Activated CD8-positive, alpha-beta memory T cell treated with anti-CD3 and anti-CD28 coated beads for 1 hour (primary cell): ENCODE results near the gene IL26.

Source experiments
- DNase-seq, 2 donors: peaks; one replicate each; pipeline ENCODE4 v3.0.0-alpha.2; 2020; ENCODE audit warnings: low read depth in 1 of 2; ENCODE audit errors: extremely low read depth in 1 of 2

Gene IL26, protein sequence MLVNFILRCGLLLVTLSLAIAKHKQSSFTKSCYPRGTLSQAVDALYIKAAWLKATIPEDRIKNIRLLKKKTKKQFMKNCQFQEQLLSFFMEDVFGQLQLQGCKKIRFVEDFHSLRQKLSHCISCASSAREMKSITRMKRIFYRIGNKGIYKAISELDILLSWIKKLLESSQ

DNA sequence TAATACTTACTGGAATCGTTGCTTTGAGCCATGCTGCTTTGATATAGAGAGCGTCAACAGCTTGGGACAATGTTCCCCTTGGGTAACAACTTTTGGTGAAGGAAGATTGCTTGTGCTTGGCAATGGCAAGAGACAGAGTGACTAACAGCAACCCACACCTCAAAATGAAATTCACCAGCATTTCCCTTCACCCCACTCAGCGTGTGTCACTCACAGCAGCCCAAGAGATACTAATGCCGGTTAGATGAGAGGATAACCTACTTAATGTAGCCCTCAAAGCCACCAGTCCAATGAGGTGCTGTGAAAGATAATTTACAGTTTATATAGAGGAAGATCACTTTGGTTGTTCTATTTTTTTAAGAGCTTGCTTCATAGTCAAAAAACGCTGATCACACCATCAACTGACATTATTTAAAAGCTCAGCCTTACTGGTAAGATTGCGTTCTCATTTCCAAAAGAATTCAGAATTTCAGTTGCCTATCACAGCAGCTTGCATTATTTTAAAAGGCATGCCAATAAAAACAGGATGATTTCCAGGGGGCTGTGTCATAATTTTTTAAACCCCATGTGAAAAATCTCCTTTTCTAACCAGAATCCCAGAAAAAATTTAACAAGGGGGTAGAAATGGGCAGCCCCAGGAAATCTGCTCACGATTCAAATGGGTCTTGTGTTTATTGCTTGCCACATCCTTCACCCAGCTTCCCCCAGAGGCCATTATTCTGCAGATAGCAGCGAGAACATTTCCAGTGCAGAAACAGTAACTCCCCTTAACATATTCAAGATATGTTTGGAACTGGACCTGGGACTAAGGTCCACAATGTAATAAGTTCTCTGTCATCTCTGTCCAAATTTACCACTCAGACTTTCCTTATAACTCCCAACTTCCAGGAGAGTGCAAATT lies at the start of gene IL26:
Gene IL26 (minus strand): TSS at position 235 of the 901 bp plus-strand sequence. CDS start 54 bp downstream, at position 181.
- no peak for DNase-seq

DNA sequence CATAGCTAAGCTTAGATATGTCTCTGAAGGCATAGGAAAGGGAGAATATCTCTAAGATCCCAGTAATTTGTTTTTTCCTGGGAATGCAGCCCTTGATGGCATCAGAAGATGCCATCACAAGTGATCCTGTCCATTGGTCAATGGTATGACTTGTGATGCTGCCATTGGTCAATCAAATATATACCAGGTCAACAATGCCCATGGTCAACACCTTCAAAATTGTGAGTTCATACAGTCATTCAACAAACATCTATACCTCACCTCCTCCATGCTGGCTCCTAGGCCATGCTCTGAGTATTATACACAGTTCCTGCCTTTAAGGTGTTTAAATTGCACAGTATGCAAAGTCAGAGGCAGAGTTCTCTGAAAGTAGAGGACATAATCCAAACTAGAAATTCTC lies 47.1 kb upstream of the IL26 start:
- DNase-seq = no peak

DNA sequence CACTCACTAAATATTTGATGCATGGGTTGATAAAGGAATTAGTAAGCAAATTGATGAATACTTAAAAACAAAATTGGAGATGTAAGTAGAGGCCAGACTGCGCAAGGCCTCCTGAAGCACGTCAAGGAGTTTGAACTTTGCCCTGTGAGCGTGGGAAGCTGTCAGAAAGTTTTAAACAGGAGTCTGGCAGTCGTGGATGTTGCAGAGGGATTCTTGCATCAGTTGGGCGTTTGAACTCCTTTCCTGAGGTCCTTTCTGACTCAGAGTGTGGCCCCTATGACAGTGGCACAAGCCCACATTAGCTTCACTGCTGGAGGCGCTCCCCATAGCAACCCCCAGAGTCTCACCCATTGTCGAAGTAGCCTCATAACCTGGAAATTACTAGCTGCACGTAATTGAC lies 45.7 kb upstream of the IL26 start:
- no peak for DNase-seq

- DNase-seq = no peak
Observed at GRCh38 chr12:68270358-68270757, 44.7 kb upstream of the IL26 start.

- no peak for DNase-seq
Observed at GRCh38 chr12:68269779-68270178, 44.2 kb upstream of the IL26 start.

- DNase-seq = no peak
Observed at GRCh38 chr12:68268967-68269366, 43.4 kb upstream of the IL26 start.

- DNase-seq = no peak
Observed at GRCh38 chr12:68267892-68268396, 42.3 kb upstream of the IL26 start.

GRCh38 chr12:68264857-68265256 lies 39.2 kb upstream of the IL26 start:
- DNase-seq = no peak

- DNase-seq = no peak
Observed at GRCh38 chr12:68264158-68264855, 38.7 kb upstream of the IL26 start.

- DNase-seq = no peak
Observed at GRCh38 chr12:68263366-68263765, 37.8 kb upstream of the IL26 start.

- no peak for DNase-seq
Observed at GRCh38 chr12:68261896-68262295, 36.3 kb upstream of the IL26 start.

DNA sequence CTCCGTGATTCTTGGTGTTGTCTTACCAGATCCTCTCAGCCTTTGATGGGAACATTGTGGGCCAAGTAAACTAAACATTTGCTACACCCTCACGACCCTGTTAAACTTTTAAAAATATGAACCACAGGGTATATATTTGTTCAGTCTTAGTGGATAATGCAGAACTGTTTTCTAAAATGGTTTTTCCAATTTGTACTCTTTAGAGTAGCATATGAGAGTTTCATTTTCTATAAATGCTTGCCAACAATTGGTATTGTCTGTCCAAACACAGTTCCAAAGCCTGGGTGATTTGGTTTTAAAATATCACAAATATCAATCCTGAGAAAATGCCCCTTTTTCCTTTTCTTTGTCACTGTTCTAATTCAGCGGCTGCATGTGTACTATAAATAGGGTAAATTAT lies 34.5 kb upstream of the IL26 start:
- no peak for DNase-seq

- DNase-seq = no peak
Observed at GRCh38 chr12:68259318-68259940, 33.8 kb upstream of the IL26 start.

DNA sequence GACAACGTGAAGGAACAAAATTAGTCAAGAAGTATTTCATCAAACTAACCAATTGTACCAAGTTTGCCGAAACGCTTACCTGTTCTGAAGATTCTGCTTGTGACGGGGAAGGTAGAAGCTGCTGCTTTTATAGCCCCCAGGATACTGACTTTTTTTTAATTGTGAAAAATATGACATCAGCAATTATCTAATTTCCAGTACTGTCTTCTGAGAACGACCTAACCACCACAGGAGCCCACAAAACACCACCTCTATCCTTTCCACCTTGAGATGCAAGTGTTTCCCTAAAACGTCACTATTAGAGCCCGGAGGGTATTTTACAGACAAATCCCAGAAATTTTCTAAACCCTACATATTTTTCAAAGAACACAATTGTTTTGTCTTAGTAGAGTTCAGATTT lies 27.9 kb upstream of the IL26 start, which contains the start of gene IL22:
Gene IL22 (minus strand): TSS at position 101 of the 400 bp plus-strand sequence. CDS start 156 bp downstream, outside the sequence.
- no peak for DNase-seq

- no peak for DNase-seq
Observed at GRCh38 chr12:68252077-68252476, 26.5 kb upstream of the IL26 start.

DNA sequence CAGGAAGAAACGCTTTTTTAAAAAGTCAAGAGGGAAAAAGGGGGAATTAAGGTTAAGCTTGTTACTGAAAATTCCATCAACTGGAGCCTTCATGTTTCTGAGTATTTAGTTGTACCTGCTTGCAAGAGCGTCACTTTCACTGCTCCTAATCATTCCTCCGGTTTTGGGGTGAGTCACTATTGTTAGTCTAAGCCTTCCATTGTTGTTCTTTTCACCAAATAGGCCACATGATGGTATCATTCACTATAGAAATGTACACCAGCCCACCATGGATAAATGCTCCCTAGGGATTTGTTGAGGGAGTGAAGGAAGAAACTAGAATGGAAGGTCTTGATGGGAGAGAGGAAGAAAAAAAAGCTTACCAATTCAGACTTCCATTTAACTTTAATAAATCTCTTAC lies 24.8 kb upstream of the IL26 start:
- DNase-seq = no peak

DNA sequence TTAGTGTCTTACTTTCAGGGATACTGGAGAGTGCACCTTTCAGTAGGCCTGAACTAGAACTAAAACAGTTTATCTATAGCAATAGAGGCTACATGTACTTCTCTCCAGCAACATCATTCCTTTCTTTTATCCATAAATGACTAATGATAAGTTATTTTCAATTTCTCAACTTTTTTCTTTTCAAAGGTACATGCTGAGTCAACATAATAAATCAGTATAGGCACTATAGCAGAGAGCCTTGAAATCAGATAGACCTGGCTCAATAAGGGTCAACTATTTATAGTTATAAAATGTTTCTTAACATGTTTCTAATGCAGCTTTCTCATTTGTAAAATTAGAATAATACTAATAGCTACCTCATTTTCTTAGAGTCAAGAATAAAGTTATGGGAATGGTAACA lies 22.2 kb upstream of the IL26 start:
- DNase-seq = no peak

- DNase-seq = no peak
Observed at GRCh38 chr12:68246350-68246749, 20.7 kb upstream of the IL26 start.

DNA sequence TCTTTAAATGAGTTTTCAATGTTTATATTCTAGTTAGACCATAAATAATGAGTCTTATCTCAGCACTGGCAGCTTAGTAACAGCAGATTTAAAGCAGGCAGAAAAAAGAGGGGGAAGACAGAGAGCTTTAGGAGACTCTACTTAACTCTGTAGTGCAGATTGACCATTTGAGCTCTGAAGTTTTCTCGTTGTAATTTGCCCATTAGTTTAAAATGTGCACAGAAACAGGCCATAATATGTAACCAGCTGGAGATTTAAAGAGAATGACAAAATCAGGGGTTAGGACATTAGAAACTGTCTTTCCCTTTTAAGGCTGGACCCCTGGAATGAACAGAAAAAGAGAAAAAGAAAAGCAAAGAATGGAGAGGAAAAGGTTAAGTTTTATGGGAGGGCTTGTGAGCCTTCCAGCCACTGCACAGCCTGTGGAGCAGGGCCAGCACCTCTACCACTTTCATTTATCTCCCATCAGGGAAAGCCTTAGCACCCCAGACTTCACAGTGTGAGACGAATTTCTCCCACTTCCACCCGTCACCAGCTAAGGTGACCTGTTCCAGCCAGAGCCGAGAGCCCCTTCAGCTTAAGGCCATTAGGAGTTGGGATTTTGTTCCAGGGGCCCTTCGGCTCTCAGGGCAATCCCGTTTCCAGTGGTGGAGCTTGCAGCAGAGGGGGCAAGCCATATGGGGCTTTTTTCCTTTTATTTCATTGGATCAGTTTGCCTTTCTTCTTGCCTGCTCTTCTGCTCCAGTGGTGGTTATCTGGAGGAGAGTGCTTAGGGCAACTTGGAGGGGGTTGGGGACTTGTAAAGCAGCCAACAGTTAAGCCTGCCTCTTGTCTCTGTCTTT lies 19.8 kb upstream of the IL26 start:
- no peak for DNase-seq

GRCh38 chr12:68242777-68243176 lies 17.2 kb upstream of the IL26 start:
- no peak for DNase-seq
